Right lobe of liver (tissue), 4 donors: Measurements from ENCODE around the gene LARP6.

Source experiments
- CTCF ChIP-seq, 4 donors: fragments of 200-600 bp in 3 of 4; fragments of 450-650 bp in 1 of 4; IDR thresholded peaks; one replicate each; pipeline versions ENCODE4 v1.5.1 to v1.8.0; 2016 to 2022; ENCODE audit warnings: antibody characterized with exemption in 4 of 4, mild to moderate bottlenecking in 2 of 4
- POLR2A ChIP-seq: fragments of 450-650 bp; IDR thresholded peaks from one replicate; pipeline ENCODE4 v1.6.1; 2017; ENCODE audit warnings: antibody characterized with exemption, mild to moderate bottlenecking
- donor health status: DM: no; HTN: no; CAD: no.
- donor health status: DM: no; HTN: no; CAD: no.
- donor health status: DM: no; HTN: yes; CAD: no.

GRCh38 chr15:70856884-70857561, 3.1 kb upstream of the LARP6 start:
- no peak for TF ChIP-seq CTCF (IDR thresholded peaks at IDR 0.05)
- no peak for TF ChIP-seq POLR2A
